Choroid plexus epithelial cell (primary cell): ENCODE data around the gene LAMA5.

ENCODE experiments used
- DNase-seq: peaks from one replicate; pipeline ENCODE4 v3.0.0-alpha.2; 2010; ENCODE audit warnings: low read depth
- H3K4me3 ChIP-seq: 2 replicates; pipeline ENCODE4 v1.5.1; 2011; ENCODE audit warnings: low read depth, mild to moderate bottlenecking, control low read depth, low read length, moderate library complexity
- TF ChIP-seq, protein P1 (sequence below): conservative IDR thresholded peaks from 2 replicates; pipeline ENCODE4 v1.5.1; 2011; ENCODE audit warnings: low read depth, mild to moderate bottlenecking, control low read depth, inconsistent platforms, low read length, moderate library complexity

The LAMA5 gene

DNA sequence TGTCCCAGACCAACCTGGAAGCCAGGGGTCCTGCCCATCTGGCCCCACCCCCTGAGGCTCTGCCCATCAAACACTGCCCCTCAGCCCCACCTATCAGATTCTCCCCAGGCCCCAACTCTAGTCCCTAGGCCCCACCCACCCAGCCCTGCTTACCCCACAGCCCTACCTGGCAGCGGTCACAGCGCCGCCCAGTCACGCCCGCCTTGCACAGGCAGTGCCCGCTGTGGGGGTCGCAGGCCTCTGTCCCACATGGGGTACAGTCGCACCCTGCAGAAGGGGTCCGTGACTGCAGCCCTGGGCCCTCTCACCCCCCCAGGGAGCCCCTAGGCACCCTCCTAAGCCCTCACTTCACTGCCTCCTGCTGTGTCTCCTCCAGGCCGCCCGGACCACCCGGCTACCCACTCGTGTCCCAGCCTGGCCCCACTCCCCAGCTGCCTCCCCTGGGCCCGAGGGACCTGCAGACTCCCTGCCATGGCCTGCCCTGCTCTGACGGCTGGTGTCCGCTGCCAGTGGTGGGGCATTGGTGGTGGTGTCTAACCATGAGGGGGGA is 44.5 kb downstream of the LAMA5 start:
- TF ChIP-seq, protein P1, sequence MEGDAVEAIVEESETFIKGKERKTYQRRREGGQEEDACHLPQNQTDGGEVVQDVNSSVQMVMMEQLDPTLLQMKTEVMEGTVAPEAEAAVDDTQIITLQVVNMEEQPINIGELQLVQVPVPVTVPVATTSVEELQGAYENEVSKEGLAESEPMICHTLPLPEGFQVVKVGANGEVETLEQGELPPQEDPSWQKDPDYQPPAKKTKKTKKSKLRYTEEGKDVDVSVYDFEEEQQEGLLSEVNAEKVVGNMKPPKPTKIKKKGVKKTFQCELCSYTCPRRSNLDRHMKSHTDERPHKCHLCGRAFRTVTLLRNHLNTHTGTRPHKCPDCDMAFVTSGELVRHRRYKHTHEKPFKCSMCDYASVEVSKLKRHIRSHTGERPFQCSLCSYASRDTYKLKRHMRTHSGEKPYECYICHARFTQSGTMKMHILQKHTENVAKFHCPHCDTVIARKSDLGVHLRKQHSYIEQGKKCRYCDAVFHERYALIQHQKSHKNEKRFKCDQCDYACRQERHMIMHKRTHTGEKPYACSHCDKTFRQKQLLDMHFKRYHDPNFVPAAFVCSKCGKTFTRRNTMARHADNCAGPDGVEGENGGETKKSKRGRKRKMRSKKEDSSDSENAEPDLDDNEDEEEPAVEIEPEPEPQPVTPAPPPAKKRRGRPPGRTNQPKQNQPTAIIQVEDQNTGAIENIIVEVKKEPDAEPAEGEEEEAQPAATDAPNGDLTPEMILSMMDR: no peak

DNA sequence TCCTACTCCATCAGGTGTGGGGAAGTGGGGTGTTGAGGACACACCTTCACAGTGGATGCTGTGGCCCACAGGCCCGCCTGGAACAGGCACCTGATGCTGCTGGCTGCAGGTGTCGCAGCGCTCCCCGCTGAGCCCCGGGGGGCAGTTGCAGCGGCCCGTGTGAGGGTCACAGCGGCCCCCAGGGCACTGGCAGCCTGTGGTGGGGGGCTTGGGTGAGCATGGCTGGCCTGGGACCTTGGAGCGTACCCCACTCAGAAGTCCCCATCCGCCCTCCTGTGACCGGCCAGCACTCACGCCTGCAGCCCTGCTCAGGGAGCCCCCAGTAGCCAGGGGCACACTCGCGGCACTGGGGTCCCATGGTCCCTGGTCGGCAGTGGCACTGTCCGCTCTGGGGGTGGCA is 45.1 kb downstream of the LAMA5 start:
- DNase-seq: no peak
- TF ChIP-seq, protein P1: no peak
- no peak overlapping the region for H3K4me3 ChIP-seq

More for the DNA sequence above, 44.5 kb downstream of the LAMA5 start:
- no peak for DNase-seq
- no peak overlapping the region for H3K4me3 ChIP-seq

DNA sequence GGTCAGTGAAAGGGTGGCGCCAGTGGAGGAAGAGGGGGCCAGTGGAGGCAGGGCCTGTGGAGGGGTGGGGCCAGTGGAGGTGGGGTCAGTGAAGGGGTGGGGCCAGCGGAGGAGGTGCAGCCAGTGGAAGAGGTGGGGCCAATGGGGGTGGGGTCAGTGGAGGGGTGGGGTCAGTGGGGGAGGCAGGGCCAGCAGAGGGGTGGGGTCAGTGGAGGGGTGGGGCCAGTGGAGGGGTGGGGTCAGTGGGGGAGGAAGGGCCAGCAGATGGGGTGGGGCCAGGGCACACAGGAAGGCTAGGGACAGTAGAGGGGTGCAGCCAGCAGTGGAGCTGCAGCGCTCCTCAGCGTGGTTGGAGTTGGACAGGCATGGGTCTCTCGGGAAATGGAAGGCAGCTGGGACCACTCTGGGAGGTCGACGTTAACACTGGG is 45.6 kb downstream of the LAMA5 start:
- TF ChIP-seq, protein P1: no peak
- DNase-seq: peak; percentile 36
- H3K4me3 ChIP-seq: no peak overlapping the region

DNA sequence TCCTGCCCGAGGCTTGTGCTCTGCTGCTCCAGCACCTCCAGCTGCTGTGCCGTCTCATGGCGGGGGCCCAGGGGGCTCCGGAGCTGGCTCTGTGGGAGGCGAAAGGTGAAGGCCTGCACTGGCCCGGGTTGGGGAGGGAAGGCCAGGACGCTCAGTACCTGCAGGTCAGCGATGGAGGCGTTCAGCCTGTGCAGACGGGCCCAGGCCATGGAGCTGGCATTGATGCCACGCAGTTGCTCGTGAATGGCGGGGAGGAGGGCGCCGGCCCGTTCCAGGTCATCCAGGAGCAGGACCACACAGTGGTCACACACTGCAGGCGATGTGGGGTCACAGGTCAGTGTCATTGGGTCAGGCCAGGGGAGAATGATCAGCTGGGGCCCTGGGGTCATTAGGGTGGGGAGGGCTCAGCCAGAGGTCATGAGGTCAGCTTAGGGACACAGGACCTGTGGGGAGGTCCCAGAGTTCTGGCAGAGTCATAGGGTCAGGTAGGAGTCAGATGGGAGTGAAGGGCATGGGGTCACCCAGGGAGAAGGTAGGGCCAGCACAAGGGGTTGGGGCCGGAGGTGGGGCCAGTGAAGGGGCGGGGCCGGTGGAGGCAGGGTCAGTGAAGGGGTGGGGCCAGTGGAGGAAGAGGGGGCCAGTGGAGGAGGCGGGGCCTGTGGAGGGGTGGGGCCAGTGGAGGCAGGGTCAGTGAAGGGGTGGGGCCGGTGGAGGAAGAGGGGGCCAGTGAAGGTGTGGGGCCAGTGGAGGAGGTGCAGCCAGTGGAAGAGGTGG is 46.3 kb downstream of the LAMA5 start:
- H3K4me3 ChIP-seq: no peak overlapping the region
- peak; percentile 12 for DNase-seq
- TF ChIP-seq, protein P1: no peak

DNA sequence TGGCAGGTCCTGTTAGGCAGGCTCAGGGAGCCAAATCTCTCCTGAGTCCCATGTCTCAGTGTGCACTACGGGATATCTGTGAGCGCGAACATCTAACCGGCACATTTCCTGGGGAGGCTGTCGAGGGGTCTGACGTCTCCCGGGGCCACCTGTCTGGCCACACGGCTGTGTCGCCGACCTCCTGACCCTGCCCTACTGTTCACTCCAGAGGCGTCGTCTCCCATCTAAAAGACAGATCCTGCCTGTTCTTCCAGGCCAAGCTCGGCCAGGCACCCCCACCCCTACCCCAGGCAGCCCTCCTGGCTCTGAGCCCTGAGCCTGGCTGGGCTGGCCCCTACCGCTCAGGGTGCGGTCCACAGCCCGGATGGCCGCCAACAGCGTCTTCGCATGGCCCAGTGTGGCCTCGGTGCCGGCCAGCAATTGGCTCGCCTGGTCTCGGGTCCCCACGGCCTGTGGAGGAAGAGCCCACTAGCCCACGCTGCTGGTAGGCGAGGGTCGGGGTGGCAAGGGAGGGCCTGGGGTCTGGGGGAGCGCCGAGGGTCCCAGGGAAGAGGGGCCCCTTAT is 47.7 kb downstream of the LAMA5 start:
- no peak for DNase-seq
- no peak overlapping the region for H3K4me3 ChIP-seq
- TF ChIP-seq, protein P1: no peak

DNA sequence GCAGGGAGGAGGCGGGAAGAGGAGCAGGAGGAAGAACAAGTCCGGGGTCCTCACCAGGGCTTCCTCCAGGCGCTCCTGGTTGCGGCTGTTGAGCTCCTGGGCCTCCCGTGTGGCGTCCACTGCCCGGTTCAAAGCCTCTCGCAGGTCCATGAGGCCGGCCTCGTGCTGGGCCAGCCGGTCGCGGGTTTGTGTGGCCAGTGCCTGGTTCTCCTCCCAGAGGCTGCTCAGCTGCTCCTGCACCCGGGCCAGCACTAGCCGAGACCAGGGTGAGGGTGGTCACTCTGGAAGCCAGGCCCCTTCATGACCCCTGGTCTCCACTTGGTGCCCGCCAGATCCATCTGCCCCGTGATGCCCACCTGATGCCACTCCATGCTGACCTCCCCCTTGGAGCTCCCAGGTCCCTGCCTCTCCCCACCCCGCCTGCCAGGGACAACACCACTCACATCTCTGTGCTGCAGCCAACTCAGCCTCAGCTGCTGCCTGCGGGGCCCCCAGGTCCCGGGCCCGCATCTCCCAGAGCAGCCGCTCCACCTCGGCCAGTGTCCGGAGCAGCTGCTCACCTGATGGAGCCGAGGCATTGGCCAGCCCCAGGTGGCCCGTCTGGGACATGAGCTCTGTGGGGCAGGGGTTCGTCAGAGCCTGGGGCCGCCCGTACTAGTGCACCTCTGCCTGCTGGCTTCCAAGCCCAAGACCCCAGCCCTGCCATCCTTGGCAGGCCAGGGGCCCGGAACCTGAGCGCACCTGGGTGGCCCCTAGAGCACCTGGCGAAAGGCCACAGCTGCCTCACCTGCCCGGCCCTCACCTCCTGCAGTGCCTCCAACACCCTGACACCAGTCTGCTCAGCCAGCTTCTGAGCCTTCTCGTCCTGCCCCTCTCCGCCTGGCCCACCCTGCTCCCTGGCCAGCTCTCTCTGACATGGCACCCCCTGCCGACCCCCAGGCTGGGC is 48.4 kb downstream of the LAMA5 start:
- TF ChIP-seq, protein P1: no peak
- DNase-seq: peak; percentile 11
- no peak overlapping the region for H3K4me3 ChIP-seq
